Ovary (tissue), 3 donors: Measurements from ENCODE around the gene ATCAY.

ENCODE experiments used
- CTCF ChIP-seq, 3 donors: fragments of 450-650 bp in 2 of 3; fragments of 200-600 bp in 1 of 3; IDR thresholded peaks; one replicate each; pipeline versions ENCODE4 v1.5.1 to v1.8.0; 2016 to 2022; ENCODE audit warnings: antibody characterized with exemption in 3 of 3, mild to moderate bottlenecking in 1 of 3
- POLR2A ChIP-seq: fragments of 450-650 bp; IDR thresholded peaks from one replicate; pipeline ENCODE4 v1.6.1; 2017; ENCODE audit warnings: antibody characterized with exemption, mild to moderate bottlenecking, moderate library complexity
- donor health status: DM: no; HTN: no; CAD: no.

GRCh38 chr19:3949997-3950859 lies 69.7 kb downstream of the ATCAY start:
- no peak for TF ChIP-seq CTCF (IDR thresholded peaks at IDR 0.05)
- TF ChIP-seq POLR2A, result no peak
